Panc1 (cell line): ENCODE results near the gene FTO. TPM values are rescaled to one million over a fixed set of nuclear protein-coding genes. Genes with fewer than 3 reads are reported as not detected.

ENCODE experiments used
- ATAC-seq: fragments of 200-7000 bp; cut with Tn5 transposase; 2 replicates; pipeline ENCODE4 v1.9.1; 2020; ENCODE audit warnings: mild to moderate bottlenecking, moderate library complexity
- BruUV-seq: library from RNA; stranded (reverse); fragments of 400-500 nt; replicated peaks from 2 replicates; lab custom pipeline; 2021; lab: Mats Ljungman, UMichigan
- CTCF ChIA-PET: fragments of 300-600 bp; sonication (Branson Sonifier 250); formaldehyde crosslinking; loops from one replicate; lab custom pipeline; 2022; ENCODE audit warnings: antibody characterized with exemption; lab: Charles Lee
- POLR2A ChIA-PET: fragments of 300-600 bp; sonication (Branson Sonifier 250); formaldehyde crosslinking; loops from one replicate; lab custom pipeline; 2022; ENCODE audit warnings: antibody characterized with exemption; lab: Charles Lee
- DNase-seq: peaks from one replicate; pipeline ENCODE4 v3.0.0-alpha.2; 2010; ENCODE audit warnings: low read depth, low spot score
- H3K27ac ChIP-seq: 2 replicates; pipeline ENCODE4 v1.5.1; 2011; ENCODE audit warnings: mild to moderate bottlenecking, low read length, inconsistent platforms
- H3K27me3 ChIP-seq: fragments of 200-500 bp; sonication (Bioruptor generic); 2 replicates; pipeline ENCODE4 v1.6.0; 2014; ENCODE audit warnings: low read length, inconsistent platforms; ENCODE audit not compliant: control insufficient read depth, insufficient read depth
- H3K36me3 ChIP-seq: fragments of 200-500 bp; sonication (Bioruptor generic); 2 replicates; pipeline ENCODE4 v1.5.1; 2014; ENCODE audit warnings: inconsistent platforms, mild to moderate bottlenecking, low read length, moderate library complexity; ENCODE audit not compliant: control insufficient read depth, insufficient read depth
- H3K4me1 ChIP-seq: 2 replicates; pipeline ENCODE4 v1.5.1; 2011; ENCODE audit warnings: inconsistent platforms, mild to moderate bottlenecking, low read length, moderate library complexity; ENCODE audit not compliant: control insufficient read depth, insufficient read depth
- H3K4me3 ChIP-seq, 2 experiments: 2 replicates each; pipeline ENCODE4 v1.5.1; 2011 to 2012; ENCODE audit warnings: low read depth in 2 of 2, low read length in 2 of 2, mild to moderate bottlenecking in 2 of 2, inconsistent platforms in 1 of 2, moderate library complexity in 1 of 2
- H3K9me3 ChIP-seq: fragments of 200-500 bp; sonication (Bioruptor generic); 2 replicates; pipeline ENCODE4 v1.5.1; 2014; ENCODE audit warnings: low read depth, mild to moderate bottlenecking, inconsistent platforms, low read length, moderate library complexity; ENCODE audit not compliant: control insufficient read depth, insufficient read depth
- POLR2AphosphoS5 ChIP-seq: IDR thresholded peaks from 2 replicates; pipeline ENCODE4 v1.6.1; 2012; ENCODE audit warnings: mild to moderate bottlenecking, low read depth, low read length, moderate library complexity
- SIN3A ChIP-seq: IDR thresholded peaks from 2 replicates; pipeline ENCODE4 v1.6.1; 2012; ENCODE audit warnings: low read depth, mild to moderate bottlenecking, low read length, moderate library complexity, borderline replicate concordance; ENCODE audit not compliant: insufficient read depth
- TCF7L2 ChIP-seq: IDR thresholded peaks from 2 replicates; pipeline ENCODE4 v1.6.1; 2011; ENCODE audit warnings: mild to moderate bottlenecking, low read depth, low read length, inconsistent platforms
- in situ Hi-C: cut with HindIII; loops from 2 replicates; pipeline ENCODE4 v1.10.0; 2016; ENCODE audit warnings: low sequenced_read_pairs, low pct_unique_long_range_greater_than_20kb
- intact Hi-C: fragments of 100-400 bp; cut with micrococcal nuclease; formaldehyde crosslinking; loops from one replicate; pipeline ENCODE4 v1.10.0; 2022; ENCODE audit not compliant: unreplicated experiment
- total RNA-seq: library from RNA; stranded (reverse); gene quantifications from one replicate; pipeline ENCODE4 v1.2.1, GENCODE V29; 2021; ENCODE audit not compliant: unreplicated experiment
- TF ChIP-seq, protein P1 (sequence below): fragments of 450-650 bp; IDR thresholded peaks from 2 replicates; pipeline ENCODE4 v1.5.1; 2017; ENCODE audit warnings: mild to moderate bottlenecking
- TF ChIP-seq, protein P2 (sequence below), 2 experiments: IDR thresholded peaks; 2 replicates each; pipeline ENCODE4 v1.6.1; 2011 to 2012; ENCODE audit warnings: low read depth in 2 of 2, control low read depth in 1 of 2, low read length in 1 of 2, mild to moderate bottlenecking in 1 of 2, moderate library complexity in 1 of 2; ENCODE audit not compliant: insufficient read depth in 1 of 2

The FTO gene
- total RNA-seq, 1 experiment from 2014 or later = 38.2 TPM

DNA sequence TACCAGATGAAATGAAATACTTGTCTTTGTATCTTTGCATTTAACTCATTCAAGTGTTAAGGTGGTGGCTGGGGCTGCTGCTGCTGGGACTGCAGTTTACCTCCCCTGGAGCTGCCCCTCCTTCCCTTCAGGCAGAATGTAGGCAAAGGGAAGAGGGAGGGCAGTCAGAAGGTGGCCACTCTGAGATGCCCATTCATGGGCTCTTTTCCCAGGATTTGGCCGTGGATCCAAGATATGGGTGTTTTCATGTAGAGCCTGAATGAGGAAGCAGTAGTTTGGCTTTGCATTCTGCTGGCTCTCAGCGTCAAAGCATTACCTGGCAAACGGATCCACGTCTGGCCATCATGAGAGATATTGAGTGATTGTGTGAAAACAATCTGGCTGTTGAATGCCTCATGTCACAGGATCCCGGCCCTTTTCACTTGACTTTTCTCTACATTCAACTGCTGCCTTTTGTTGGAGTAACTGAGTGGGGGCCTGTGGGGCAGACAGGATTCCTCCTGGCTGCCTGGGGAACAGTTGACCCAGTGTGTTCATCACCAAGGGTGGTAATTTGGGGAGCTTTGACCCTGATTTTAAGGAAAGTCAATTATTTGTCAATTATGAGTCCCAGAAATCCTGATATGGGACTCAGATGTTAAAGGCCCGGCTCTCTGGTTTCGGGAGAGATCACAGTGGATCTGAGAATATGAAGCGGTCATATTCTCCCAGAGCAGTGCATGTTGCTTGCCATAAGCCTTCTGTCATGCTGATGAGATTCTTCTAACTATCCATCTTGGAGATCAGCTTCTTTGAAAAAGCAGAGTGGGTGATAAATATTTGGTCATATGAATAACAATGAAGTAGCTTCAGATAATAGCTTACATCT, 345.9 kb downstream of the FTO start:
- BruUV-seq = no TSS peak
- CTCF ChIA-PET = no interaction called here

DNA sequence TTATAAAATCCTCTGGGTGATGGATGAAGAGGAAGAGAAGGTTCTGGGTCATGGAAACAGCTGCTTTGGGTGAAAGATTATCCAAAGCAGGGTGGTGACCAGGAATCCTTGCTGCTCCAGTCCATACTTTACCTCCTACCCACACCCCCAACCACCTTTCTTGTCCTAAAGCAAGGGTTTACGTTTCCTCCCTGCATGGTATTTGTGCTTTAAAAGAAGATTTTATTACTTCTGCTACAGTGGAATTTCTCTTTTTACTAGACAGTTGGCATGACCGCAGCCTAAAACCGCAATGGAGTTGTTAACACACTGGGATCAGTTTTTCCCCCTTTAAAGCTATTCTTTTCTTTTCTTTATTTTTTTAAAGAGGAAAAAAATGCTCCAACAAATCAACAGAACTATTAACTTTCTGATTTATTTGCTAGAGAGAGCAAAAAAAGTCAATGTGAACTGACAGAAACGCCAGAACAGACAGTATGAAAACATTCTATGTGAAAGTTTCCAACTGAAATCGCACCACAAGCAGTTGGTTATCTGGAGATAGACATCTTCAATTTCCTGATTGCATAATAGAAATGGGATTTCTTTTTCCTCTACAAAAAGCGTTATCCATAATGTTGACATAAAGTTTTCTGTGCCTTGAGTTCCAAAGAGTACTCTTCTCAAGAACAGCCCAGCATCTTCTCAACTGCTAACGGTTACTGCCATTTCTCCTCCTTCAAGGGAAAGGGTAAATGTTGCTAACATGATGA, 346.7 kb downstream of the FTO start:
- H3K4me1 ChIP-seq = no peaks in the 10 kb centered on the region
- H3K36me3 ChIP-seq = no peaks in the 10 kb centered on the region
- no peaks in the 10 kb centered on the region for H3K27me3 ChIP-seq
- no peaks in the 10 kb centered on the region for H3K9me3 ChIP-seq
- intact Hi-C loops (no loop called here), in situ Hi-C loops (no loop called here)
- no peak for ATAC-seq
- DNase-seq = no peak
- ChIA-PET POLR2A (interaction anchor here (0.6 kb wide), 1 partner anchor 1178 kb away, joined by 4 read pairs; no protein-coding TSS in a partner anchor), CTCF (no interaction called here)
- H3K27ac ChIP-seq = no peak overlapping the region
- no peak overlapping the region for H3K4me3 ChIP-seq
- TF ChIP-seq, protein P1, sequence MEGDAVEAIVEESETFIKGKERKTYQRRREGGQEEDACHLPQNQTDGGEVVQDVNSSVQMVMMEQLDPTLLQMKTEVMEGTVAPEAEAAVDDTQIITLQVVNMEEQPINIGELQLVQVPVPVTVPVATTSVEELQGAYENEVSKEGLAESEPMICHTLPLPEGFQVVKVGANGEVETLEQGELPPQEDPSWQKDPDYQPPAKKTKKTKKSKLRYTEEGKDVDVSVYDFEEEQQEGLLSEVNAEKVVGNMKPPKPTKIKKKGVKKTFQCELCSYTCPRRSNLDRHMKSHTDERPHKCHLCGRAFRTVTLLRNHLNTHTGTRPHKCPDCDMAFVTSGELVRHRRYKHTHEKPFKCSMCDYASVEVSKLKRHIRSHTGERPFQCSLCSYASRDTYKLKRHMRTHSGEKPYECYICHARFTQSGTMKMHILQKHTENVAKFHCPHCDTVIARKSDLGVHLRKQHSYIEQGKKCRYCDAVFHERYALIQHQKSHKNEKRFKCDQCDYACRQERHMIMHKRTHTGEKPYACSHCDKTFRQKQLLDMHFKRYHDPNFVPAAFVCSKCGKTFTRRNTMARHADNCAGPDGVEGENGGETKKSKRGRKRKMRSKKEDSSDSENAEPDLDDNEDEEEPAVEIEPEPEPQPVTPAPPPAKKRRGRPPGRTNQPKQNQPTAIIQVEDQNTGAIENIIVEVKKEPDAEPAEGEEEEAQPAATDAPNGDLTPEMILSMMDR = no peak
- TF ChIP-seq SIN3A = no peak
- TF ChIP-seq, protein P2, sequence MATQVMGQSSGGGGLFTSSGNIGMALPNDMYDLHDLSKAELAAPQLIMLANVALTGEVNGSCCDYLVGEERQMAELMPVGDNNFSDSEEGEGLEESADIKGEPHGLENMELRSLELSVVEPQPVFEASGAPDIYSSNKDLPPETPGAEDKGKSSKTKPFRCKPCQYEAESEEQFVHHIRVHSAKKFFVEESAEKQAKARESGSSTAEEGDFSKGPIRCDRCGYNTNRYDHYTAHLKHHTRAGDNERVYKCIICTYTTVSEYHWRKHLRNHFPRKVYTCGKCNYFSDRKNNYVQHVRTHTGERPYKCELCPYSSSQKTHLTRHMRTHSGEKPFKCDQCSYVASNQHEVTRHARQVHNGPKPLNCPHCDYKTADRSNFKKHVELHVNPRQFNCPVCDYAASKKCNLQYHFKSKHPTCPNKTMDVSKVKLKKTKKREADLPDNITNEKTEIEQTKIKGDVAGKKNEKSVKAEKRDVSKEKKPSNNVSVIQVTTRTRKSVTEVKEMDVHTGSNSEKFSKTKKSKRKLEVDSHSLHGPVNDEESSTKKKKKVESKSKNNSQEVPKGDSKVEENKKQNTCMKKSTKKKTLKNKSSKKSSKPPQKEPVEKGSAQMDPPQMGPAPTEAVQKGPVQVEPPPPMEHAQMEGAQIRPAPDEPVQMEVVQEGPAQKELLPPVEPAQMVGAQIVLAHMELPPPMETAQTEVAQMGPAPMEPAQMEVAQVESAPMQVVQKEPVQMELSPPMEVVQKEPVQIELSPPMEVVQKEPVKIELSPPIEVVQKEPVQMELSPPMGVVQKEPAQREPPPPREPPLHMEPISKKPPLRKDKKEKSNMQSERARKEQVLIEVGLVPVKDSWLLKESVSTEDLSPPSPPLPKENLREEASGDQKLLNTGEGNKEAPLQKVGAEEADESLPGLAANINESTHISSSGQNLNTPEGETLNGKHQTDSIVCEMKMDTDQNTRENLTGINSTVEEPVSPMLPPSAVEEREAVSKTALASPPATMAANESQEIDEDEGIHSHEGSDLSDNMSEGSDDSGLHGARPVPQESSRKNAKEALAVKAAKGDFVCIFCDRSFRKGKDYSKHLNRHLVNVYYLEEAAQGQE (IDR thresholded peaks at IDR 0.05; ENCODE audit: insufficient read depth in 1 of 2, low read depth in 2 of 2, low read length in 1 of 2) = no peak
- no peak for TF ChIP-seq POLR2AphosphoS5
- TF ChIP-seq TCF7L2 = no peak
- no TSS peak for BruUV-seq

More for the DNA sequence above, 345.9 kb downstream of the FTO start:
- Histone ChIP-seq H3K27me3 (no peaks in the 10 kb centered on the region), H3K27ac (no peak overlapping the region), H3K9me3 (no peaks in the 10 kb centered on the region), H3K4me1 (no peaks in the 10 kb centered on the region), H3K36me3 (no peaks in the 10 kb centered on the region), H3K4me3 (no peak overlapping the region)
- in situ Hi-C loops (no loop called here), intact Hi-C loops (no loop called here)
- DNase-seq (no peak), ATAC-seq (no peak)
- TF ChIP-seq TCF7L2 (no peak), SIN3A (no peak), POLR2AphosphoS5 (no peak)
- TF ChIP-seq, protein P2 (IDR thresholded peaks at IDR 0.05; ENCODE audit: insufficient read depth in 1 of 2, low read depth in 2 of 2, low read length in 1 of 2) = no peak
- TF ChIP-seq, protein P1 = no peak
- POLR2A ChIA-PET = interaction anchor here (0.6 kb wide), 1 partner anchor 1178 kb away, joined by 4 read pairs; no protein-coding TSS in a partner anchor
